ENCODE measurements around the gene ADAM22. TPM values are rescaled to one million over a fixed set of nuclear protein-coding genes. Genes with fewer than 3 reads are reported as not detected.

The ADAM22 gene
- total and polyA plus RNA-seq, 3 donors from 2014 or later: 2.9 to 4.4 (median 4.4) TPM

GRCh38 chr7:88146616-88147015, 212.6 kb downstream of the ADAM22 start:
- no peaks in the 10 kb centered on the region for H3K4me1 ChIP-seq
- TF ChIP-seq, protein P1, sequence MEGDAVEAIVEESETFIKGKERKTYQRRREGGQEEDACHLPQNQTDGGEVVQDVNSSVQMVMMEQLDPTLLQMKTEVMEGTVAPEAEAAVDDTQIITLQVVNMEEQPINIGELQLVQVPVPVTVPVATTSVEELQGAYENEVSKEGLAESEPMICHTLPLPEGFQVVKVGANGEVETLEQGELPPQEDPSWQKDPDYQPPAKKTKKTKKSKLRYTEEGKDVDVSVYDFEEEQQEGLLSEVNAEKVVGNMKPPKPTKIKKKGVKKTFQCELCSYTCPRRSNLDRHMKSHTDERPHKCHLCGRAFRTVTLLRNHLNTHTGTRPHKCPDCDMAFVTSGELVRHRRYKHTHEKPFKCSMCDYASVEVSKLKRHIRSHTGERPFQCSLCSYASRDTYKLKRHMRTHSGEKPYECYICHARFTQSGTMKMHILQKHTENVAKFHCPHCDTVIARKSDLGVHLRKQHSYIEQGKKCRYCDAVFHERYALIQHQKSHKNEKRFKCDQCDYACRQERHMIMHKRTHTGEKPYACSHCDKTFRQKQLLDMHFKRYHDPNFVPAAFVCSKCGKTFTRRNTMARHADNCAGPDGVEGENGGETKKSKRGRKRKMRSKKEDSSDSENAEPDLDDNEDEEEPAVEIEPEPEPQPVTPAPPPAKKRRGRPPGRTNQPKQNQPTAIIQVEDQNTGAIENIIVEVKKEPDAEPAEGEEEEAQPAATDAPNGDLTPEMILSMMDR (IDR thresholded peaks at IDR 0.05): no peak
- TF ChIP-seq POLR2A (IDR thresholded peaks at IDR 0.05): no peak
- no peaks in the 10 kb centered on the region for H3K9me3 ChIP-seq
- intact Hi-C loops (cut with DNase I; ENCODE audit: low total_unique reads): no loop called here
- WGBS, 2 donors: 49 to 72% methylated on average over 2 of the region's 2 CpGs
- H3K4me3 ChIP-seq: no peak overlapping the region
- H3K27me3 ChIP-seq: no peaks in the 10 kb centered on the region
- H3K27ac ChIP-seq: no peak overlapping the region
- H3K36me3 ChIP-seq (ENCODE audit: low read depth, missing control alignments): no peaks in the 10 kb centered on the region
- no peak for DNase-seq

DNA sequence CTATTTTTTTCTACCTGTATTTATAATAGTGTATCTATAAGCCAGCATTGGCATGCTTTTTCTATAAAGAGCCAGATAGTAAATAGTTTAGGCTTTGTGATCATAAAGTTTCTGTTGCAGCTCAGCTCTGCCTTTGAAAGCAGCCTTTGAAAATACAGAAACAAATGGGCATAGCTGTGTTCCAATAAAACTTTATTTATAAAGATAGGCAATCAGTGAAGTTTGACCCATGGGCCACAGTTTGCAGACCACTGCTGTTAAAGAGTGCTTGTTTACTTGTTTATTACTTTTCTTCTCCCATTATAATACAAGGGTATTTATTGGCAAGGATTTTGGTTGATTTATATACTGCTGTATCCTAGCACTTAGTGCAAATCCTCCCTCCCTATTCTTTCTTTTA, 213.3 kb downstream of the ADAM22 start:
- no peak overlapping the region for H3K4me3 ChIP-seq
- H3K9me3 ChIP-seq: no peaks in the 10 kb centered on the region
- intact Hi-C loops (cut with DNase I; ENCODE audit: low total_unique reads): no loop called here
- no peaks in the 10 kb centered on the region for H3K36me3 ChIP-seq (ENCODE audit: low read depth, missing control alignments)
- H3K27ac ChIP-seq: no peak overlapping the region
- H3K4me1 ChIP-seq: no peaks in the 10 kb centered on the region
- H3K27me3 ChIP-seq: no peaks in the 10 kb centered on the region
- DNase-seq: no peak
- TF ChIP-seq POLR2A (IDR thresholded peaks at IDR 0.05): no peak
- TF ChIP-seq, protein P1 (IDR thresholded peaks at IDR 0.05): no peak

DNA sequence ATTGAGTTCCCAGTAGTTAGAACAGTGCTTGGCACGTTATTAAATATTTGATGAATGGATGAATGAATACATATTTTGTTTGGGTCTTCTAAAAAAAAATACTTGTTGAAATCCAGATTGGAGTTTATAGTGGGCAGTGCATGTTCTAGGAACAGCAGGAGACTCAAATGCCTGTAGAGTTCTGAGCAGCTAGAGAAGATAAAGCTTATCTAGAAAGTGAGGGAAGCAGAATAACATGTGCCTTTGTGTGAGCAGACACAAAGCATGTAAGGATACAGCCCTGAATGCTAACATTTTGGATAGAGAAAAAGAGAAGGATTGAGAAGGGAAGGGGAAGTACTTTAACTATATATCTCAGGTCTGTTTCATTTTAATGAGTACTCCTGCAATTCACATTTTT, 213.9 kb downstream of the ADAM22 start:
- intact Hi-C loops (cut with DNase I; ENCODE audit: low total_unique reads): no loop called here
- TF ChIP-seq POLR2A (IDR thresholded peaks at IDR 0.05): no peak
- TF ChIP-seq, protein P1 (IDR thresholded peaks at IDR 0.05): no peak
- Histone ChIP-seq H3K4me1 (no peaks in the 10 kb centered on the region), H3K4me3 (no peak overlapping the region), H3K27ac (no peak overlapping the region), H3K36me3 (ENCODE audit: low read depth, missing control alignments) (no peaks in the 10 kb centered on the region), H3K9me3 (no peaks in the 10 kb centered on the region), H3K27me3 (no peaks in the 10 kb centered on the region)
- WGBS, 2 donors: 25 to 32% methylated on average over 1 of the region's 1 CpG
- DNase-seq: no peak

DNA sequence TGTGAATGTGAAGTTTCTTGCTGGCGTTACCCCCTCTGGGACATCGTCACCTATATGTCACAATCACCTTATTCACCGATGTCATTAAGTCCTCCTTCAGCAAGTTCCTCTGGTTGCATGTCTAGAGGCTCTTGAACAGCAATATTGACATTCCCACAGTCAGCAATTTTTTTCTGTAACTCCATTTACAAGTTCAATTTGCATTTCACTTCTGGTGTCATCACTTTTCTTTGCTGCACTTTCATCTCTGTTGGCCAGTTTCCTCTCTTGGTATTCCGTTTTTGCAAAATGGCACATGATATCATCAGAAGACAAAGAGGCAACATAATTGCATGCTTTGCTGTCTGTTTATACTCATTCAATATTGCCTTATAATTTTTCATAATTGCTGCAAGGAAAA, 216.0 kb downstream of the ADAM22 start:
- DNase-seq: no peak
- no peaks in the 10 kb centered on the region for H3K27me3 ChIP-seq
- no peaks in the 10 kb centered on the region for H3K9me3 ChIP-seq
- H3K36me3 ChIP-seq (ENCODE audit: low read depth, missing control alignments): no peaks in the 10 kb centered on the region
- 86 to 91% methylated on average over 4 of the region's 4 CpGs for WGBS, 2 donors
- H3K27ac ChIP-seq: no peak overlapping the region
- H3K4me3 ChIP-seq: no peak overlapping the region
- no peaks in the 10 kb centered on the region for H3K4me1 ChIP-seq
- TF ChIP-seq, protein P1 (IDR thresholded peaks at IDR 0.05): no peak
- TF ChIP-seq POLR2A (IDR thresholded peaks at IDR 0.05): no peak
- intact Hi-C loops (cut with DNase I; ENCODE audit: low total_unique reads): no loop called here

DNA sequence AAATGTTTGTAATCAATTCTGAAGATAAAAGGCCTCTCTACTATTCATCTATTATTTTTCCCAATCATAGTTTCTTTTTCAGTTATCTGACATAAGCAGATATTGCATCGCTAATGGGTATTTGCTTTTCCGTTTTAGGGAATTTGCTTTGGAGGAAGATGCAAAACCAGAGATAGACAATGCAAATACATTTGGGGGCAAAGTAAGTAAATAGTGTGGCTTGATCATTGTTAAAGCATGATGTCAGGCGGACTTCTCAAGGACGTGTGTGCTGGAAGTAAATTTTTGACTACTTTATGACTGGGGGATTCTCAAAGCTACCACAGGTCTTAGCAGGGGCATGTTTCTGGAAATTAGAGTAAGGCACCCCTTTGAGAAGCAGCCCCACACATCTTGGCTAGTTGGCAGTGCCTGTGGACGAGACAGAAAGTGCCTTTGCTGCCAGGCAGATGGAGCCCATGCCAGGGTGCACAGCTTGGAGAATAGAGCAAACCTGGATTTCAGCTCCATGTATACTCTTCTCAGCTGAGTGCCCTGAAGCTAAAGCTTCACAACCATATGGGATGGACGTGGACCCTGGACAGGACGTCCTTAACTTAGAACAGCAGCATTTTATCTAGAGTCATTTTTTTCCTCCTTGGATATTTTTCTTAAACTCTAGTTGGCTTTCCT, 217.2 kb downstream of the ADAM22 start:
- H3K4me3 ChIP-seq: no peak overlapping the region
- H3K9me3 ChIP-seq: no peaks in the 10 kb centered on the region
- H3K27ac ChIP-seq: no peak overlapping the region
- WGBS, 2 donors: 83 to 87% methylated on average over 7 of the region's 7 CpGs
- no peaks in the 10 kb centered on the region for H3K4me1 ChIP-seq
- intact Hi-C loops (cut with DNase I; ENCODE audit: low total_unique reads): no loop called here
- no peaks in the 10 kb centered on the region for H3K27me3 ChIP-seq
- H3K36me3 ChIP-seq (ENCODE audit: low read depth, missing control alignments): no peaks in the 10 kb centered on the region
- TF ChIP-seq, protein P1 (IDR thresholded peaks at IDR 0.05): no peak
- no peak for TF ChIP-seq POLR2A (IDR thresholded peaks at IDR 0.05)
- DNase-seq: no peak
